ENCODE measurements around the gene TSPAN31.

DNA sequence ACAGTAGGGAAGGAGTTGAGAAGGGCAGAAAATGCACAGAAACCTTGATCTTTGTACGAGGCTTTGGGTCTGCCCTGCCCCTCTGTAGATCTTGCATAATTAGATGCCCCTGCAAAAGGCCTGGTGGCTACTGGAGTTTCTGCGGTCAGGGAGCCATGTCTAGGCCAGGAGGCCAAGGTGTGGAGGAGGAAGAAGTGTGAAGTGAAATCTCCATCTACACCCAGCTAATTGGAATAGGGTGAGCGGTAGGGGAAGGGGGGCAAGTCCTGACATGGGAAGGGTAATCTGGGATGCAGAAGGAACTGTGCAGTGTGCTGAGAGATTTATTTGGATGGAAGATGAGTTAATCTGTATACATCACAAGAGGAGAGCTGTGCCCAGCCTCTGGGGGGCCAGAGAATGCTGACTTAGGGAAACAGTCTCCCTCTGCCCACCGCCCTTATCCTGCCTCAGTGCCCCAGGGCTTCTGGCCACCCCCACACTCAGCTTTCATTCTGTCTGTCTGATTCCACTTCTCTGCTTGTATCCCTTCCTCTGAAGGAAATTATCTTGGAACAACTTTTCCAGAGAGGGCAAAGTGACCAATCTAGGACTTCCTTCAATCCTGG is 16.7 kb downstream of the TSPAN31 start:
- TF ChIP-seq POLR2A (IDR thresholded peaks at IDR 0.05) (no peak), CTCF (IDR thresholded peaks at IDR 0.05) (no peak), POLR2AphosphoS5 (IDR thresholded peaks at IDR 0.05; ENCODE audit: insufficient read depth in 1 of 2, low read depth in 1 of 2) (no peak)
